Dermis blood vessel endothelial cell (primary cell): ENCODE data around the gene EPHB4. TPM values are rescaled to one million over a fixed set of nuclear protein-coding genes. Genes with fewer than 3 reads are reported as not detected.
A peak's percentile ranks its signal among the peaks of the same experiment; 100 is the strongest.
"Not testable (repeated sequence)": the region's sequence is repeated elsewhere in the genome, so short reads cannot be mapped to it uniquely, and the experiment has no call there.

ENCODE experiments used
- DNase-seq: peaks from one replicate; pipeline ENCODE4 v3.0.0; 2010
- total RNA-seq: library from RNA; depleted of rRNA; stranded (reverse); fragments of >200 nt; gene quantifications from 2 replicates; pipeline ENCODE4 v1.2.3, GENCODE V29; 2014

The EPHB4 gene
- total RNA-seq = 415 and 590 TPM in 2 replicates

DNA sequence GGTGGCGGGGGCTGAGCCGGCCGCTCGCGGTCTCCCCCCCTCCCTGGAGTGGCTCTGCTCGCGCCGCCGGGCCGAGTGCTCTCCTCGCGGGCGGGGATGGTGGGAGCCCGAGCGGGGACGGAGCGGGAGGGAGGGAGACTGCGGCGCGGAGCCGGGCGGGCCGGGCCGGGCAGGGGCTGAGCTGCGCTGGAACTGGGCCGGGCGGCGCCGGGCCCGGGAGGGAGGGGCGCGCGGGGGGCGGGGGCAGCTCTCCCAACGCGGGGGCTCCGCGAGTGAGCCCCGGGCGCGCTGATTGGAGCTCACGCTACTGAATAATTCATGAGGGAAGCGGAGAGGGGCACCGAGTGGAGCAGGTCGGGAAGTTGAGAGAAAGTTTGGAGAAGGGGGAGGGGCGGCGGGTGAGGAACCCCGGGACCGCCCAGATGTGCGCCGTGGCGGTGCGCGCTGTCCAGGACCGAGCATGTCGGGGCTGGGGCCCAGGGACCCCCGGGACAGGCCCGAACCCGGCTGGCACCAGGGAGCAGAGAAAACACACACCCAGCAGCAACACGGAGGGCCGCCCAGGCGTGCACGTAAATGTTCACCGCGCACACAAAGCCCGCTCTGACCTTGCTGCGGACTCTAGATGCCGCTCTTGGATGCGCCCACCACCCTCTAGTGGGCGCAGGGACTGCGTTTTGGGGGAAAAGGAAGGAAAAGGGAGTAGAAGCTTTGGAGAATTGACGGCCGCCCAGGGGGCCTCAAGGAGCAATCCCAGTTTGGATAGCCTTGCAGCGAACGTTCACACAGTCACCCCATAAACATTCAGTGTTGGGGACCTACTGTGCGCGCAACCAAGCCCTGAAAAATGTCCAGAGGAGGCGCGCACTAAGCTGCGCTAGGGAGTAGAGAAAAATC is at the start of gene EPHB4:
Gene EPHB4, minus strand, starts transcription at position 194 of the 897 bp plus-strand sequence. CDS start 493 bp downstream, outside the sequence.
- DNase-seq = peak; percentile 90

- DNase-seq = no peak
Observed at GRCh38 chr7:100875356-100875751, 48.0 kb upstream of the EPHB4 start.

- DNase-seq = peak; percentile 99
Observed at GRCh38 chr7:100874577-100875355, 47.4 kb upstream of the EPHB4 start, which contains the start of gene SRRT. SRRT (plus strand) TSS chr7:100875103; CDS start chr7:100875591, 488 bp downstream.

GRCh38 chr7:100874300-100874576 is 46.9 kb upstream of the EPHB4 start:
- DNase-seq = no peak

DNA sequence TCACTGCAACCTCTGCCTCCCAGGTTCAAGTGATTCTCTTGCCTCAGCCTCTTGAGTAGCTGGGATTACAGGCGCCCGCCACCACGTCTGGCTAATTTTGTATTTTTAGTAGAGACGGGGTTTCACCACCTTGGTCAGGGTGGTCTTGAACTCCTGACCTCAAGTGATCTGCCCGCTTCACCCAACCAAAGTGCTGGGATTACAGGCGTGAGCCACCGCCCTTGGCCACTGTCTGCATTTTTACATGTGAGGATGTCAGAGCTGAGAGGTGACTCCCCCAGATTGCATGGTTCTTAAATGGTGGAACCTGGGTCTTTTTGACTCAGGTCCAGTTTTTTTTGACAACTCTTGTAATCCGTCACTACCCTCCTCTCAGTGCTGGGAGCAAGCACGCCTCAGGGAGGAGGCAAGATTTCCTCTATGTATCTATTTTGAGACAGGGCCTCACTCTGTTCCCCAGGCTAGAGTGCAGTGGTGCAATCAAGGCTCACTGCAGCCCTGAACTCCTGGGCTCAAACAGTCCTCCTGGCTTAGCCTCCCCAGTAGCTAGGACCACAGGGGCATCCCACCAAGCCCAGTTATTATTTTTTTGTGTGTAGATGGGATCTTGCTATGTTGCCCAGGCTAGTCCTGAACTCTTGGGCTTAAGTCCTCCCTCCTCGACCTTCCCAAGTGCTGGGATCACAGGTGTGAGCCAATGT is 46.4 kb upstream of the EPHB4 start:
- DNase-seq = no peak

- DNase-seq = no peak
Observed at GRCh38 chr7:100867776-100868485, 40.6 kb upstream of the EPHB4 start.

GRCh38 chr7:100867040-100867775 is 39.9 kb upstream of the EPHB4 start, which contains the start of gene TRIP6:
TRIP6 (plus strand) TSS chr7:100867387; CDS start chr7:100867498, 111 bp downstream.
- DNase-seq = peak; percentile 78

DNA sequence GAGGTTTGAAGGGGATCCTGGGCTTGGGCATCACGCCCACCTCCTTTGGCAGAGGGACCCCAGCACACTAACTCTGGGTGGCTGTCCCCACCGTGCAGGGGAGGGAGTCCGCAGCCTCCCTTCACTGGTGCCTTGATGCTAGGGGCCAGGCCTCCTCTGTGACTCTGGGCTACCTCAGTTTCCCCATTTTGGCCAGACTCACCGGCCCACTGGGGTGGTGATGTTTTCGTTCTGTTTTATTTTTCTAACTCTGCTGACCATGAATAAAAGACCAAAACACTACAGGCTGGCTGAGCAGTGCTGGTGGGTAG is 39.4 kb upstream of the EPHB4 start:
- DNase-seq = no peak

- DNase-seq = peak; percentile 74
Observed at GRCh38 chr7:100865938-100866728, 38.8 kb upstream of the EPHB4 start.

- peak; percentile 65 for DNase-seq
Observed at GRCh38 chr7:100865372-100865911, 38.1 kb upstream of the EPHB4 start.

GRCh38 chr7:100864263-100864845 is 37.0 kb upstream of the EPHB4 start:
- DNase-seq = no peak

DNA sequence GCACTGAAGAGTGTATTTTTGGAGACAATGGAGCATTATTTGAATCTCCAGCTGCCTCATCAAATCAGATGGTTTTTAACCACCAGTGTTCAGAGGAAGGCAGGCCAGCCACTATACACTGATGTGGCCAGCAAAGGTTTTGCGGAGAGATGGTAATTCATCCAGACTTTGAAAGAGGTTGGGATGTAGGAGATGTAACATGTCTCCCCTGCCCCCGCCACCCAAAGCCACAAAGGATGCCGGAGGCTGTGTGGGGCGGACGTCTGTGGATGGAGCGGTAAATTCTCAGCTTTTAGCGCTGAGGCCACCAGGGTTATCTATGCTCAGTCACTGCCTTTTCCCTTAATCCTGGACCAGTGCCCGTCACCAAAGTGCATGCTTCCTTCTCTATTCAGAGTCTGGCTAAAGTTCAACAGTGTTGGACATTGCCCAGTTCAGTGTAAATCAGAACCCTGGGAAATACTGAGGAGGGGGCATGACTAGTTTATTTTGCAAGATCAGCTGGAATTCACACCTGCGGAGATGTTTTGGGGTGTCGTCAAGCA is 36.2 kb upstream of the EPHB4 start:
- peak; percentile 59 for DNase-seq

- no peak for DNase-seq
Observed at GRCh38 chr7:100861616-100861985, 34.3 kb upstream of the EPHB4 start.

DNA sequence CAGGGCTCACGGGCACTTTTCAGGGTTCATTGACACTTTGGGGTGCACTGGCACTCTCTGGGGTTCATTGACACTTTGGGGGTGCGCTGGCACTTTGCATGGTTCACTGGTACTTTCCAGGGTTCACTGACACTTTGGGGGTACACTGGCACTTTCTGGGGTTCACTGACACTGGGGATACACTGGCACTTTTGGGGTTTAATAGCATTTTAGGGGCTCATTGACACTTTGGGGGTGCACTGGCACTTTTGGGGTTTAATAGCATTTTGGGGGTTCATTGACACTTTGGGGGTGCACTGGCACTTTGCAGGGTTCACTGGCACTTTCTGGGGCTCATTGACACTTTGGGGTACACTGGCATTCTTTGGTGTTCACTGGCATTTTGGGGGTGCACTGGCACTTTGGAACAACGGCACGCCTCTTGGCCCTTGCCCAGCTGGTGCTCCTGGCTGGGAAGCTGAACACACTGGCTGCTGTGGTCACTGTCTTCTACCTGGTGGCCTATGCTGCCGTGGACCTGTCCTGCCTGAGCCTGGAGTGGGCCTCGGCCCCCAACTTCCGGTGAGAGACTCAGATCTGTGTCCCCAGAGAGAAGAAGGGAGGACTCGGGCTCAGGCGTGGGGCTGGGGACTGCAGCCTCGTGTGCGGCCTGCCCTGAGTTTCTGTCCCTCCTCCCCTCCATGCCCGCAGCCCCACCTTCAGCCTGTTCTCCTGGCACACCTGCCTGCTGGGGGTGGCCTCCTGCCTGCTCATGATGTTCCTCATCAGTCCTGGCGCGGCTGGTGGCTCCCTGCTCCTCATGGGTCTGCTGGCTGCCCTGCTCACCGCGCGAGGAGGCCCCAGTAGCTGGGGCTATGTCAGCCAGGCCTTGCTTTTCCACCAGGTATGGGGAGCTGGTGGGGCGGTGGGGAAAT is 33.6 kb upstream of the EPHB4 start:
- no peak for DNase-seq

DNA sequence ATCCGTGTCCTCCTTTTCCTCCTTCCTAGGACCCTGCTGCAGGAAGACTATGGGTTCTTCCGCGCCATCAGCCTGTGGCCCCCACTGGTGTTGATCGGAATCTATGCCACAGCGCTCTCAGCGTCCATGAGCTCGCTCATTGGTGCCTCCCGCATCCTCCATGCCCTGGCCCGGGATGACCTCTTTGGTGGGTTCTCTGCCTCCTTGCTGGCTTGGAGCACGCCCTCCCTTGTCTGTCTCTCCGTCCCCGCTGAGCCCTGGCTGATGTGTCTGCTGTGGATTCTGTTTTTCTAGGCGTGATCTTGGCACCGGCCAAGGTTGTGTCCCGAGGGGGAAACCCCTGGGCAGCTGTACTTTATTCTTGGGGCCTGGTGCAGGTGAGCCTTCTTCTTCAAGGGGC is 32.5 kb upstream of the EPHB4 start:
- DNase-seq = no peak

- no peak for DNase-seq
Observed at GRCh38 chr7:100856871-100857282, 29.6 kb upstream of the EPHB4 start.

DNA sequence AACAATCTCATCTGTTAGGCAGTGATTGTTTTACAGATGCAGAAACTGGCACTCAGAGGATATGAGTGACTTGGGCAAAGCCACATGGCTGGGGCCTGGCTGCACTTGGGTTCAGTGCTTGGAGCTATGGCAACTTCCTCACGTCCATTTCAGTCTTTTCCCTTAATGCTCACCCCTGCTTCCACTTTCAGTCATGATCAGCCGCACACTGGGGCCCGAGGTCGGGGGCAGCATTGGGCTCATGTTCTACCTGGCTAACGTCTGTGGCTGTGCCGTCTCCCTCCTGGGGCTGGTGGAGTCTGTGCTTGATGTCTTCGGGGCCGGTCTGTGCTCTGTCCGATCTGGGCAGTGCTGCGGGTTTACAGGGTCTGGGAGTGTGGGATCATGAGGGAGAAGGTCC is 28.2 kb upstream of the EPHB4 start:
- DNase-seq = no peak

DNA sequence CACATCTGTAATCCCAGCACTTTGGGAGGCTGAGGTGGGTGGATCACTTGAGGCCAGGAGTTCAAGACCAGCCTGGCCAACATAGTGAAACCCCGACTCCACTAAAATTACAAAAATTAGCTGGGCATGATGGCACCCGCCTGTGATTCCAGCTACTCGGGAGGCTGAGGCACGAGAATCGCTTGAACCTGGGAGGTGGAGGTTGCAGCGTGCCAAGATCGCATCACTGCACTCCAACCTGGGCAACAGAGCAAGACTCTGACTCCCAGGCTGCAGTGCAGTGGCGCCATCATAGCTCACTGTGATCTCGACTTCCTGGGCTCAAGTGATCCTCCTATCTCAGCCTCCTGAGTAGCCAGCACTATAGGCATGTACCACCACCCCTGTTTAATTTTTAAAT is 27.6 kb upstream of the EPHB4 start:
- DNase-seq = not testable (repeated sequence)
